Skeletal muscle satellite cell (primary cell): Measurements from ENCODE around the gene CASP9.

ENCODE experiments used
- H3K27me3 ChIP-seq: 2 replicates; pipeline ENCODE4 v1.7.0; 2013; ENCODE audit warnings: low read length; ENCODE audit not compliant: control insufficient read depth, insufficient read depth
- H3K36me3 ChIP-seq: 2 replicates; pipeline ENCODE4 v1.7.0; 2013; ENCODE audit warnings: mild to moderate bottlenecking, control low read depth, low read length; ENCODE audit not compliant: insufficient read depth
- H3K4me1 ChIP-seq: 2 replicates; pipeline ENCODE4 v1.7.0; 2013; ENCODE audit warnings: low read length; ENCODE audit not compliant: control insufficient read depth, insufficient read depth
- H3K4me2 ChIP-seq: 2 replicates; pipeline ENCODE4 v1.7.0; 2013; ENCODE audit warnings: mild to moderate bottlenecking, low read length
- H3K4me3 ChIP-seq: 2 replicates; pipeline ENCODE4 v1.7.0; 2013; ENCODE audit warnings: low read length
- H3K9ac ChIP-seq: 2 replicates; pipeline ENCODE4 v1.7.0; 2013; ENCODE audit warnings: mild to moderate bottlenecking, low read depth, low read length, moderate library complexity
- H3K9me3 ChIP-seq: replicated peaks from 2 replicates; pipeline ENCODE4 v1.7.0; 2013; ENCODE audit warnings: mild to moderate bottlenecking, control low read depth, low read length

Gene CASP9

DNA sequence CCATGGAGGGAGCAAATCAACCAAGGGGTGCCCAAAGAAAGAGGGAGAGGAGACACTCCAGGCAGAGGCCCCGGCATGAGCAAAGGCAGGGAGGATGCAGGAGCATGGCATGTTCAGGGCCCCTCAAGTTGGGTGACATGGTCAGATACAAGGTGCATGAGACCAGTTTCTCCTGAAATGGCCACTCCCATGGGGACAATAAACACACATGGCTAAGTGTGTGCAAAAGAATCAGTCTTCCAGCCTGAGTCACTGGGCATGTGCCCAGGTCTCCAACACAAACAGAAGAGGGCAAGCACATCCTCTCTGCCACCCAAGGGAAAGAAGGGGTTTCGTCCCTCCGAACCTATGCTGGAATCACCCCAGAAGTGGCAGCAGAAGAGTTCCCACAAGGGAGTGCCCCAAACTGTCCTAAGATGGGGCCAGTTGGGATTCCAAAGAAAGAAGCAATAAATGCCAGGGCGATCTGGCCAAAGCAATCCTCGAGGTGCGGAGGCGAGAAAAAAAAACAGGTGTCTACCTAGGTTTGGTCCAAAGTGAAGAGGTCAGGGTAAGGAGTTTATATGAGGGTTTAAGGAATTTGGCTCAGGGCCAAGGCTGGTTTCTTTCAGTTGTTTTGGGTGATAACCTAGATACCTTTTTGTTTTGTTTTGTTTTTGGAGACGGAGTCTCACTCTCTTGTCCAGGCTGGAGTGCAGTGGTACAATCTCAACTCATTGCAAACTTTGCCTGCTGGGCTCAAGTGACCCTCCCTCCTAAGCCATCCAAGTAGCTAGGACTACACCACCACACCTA, 13.2 kb downstream of the CASP9 start:
- Histone ChIP-seq H3K4me1 (peaks cover 13% of the 10 kb centered on the region), H3K9me3 (no peaks in the 10 kb centered on the region), H3K36me3 (peaks cover 5% of the 10 kb centered on the region), H3K4me3 (no peak overlapping the region), H3K27me3 (no peaks in the 10 kb centered on the region), H3K9ac (no peak overlapping the region), H3K4me2 (no peak overlapping the region)

DNA sequence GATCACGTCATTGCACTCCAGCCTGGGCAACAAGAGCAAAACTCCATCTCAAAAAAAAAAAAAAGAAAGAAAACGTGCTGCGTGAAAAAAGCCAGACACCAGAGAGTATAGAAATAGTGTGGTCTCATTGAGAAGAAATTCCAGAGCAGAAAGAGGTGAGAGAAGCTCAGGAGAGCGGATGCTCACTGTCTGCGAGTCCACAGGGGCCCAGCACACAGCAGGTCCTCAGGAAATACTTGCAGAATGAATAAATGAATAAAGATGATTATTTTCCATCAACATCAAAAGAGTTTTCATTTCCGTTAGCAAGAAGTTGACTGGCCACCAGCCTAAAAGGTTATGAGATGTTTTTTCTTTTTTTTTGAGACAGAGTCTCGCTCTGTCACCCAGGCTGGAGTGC, 14.4 kb downstream of the CASP9 start:
- Histone ChIP-seq H3K4me1 (peaks cover 8% of the 10 kb centered on the region), H3K9me3 (no peaks in the 10 kb centered on the region), H3K36me3 (peaks cover 5% of the 10 kb centered on the region), H3K27me3 (no peaks in the 10 kb centered on the region), H3K9ac (no peak overlapping the region), H3K4me2 (no peak overlapping the region), H3K4me3 (no peak overlapping the region)

DNA sequence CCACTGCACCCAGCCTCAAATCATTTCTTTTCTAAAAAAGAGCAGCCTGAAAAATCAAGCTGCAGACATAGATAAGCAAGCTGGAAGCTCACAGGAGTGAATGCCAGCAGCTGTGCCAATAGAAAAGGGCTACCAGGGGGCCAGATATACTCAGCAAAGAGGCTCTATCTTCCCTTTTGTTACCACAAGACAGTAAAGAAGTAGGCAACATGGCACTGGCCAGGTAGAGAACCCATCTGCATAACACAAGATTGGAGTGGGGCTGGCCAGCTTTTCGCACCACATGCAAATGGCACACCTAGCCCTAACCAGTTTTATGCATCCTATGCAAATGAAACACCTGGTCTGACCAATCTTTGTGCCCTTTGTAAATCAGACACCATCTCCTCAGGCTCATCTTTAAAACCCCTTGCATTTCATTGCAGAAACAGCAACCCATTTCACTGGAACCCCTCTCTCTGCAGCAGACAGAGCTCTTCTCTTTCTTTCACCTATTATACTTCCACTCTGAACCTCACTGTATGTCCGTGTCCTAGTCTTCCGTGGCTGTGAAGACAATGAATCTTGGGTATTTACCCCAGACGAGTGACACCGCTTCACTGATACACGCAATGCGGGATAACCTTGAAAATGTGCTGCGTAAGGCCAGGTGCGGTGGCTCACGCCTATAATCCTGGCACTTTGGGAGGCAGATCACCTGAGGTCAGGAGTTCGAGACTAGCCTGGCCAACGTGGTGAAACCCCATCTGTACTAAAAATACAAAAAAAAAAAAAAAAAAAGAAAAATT, 15.1 kb downstream of the CASP9 start:
- Histone ChIP-seq H3K4me2 (no peak overlapping the region), H3K36me3 (peaks cover 5% of the 10 kb centered on the region), H3K4me3 (no peak overlapping the region), H3K9ac (no peak overlapping the region), H3K9me3 (no peaks in the 10 kb centered on the region), H3K27me3 (no peaks in the 10 kb centered on the region), H3K4me1 (peaks cover 8% of the 10 kb centered on the region)

- no peak overlapping the region for H3K4me2 ChIP-seq
- no peaks in the 10 kb centered on the region for H3K27me3 ChIP-seq
- H3K4me3 ChIP-seq: no peak overlapping the region
- H3K36me3 ChIP-seq: peaks cover 5% of the 10 kb centered on the region
- H3K9me3 ChIP-seq: no peaks in the 10 kb centered on the region
- H3K4me1 ChIP-seq: peaks cover 8% of the 10 kb centered on the region
- H3K9ac ChIP-seq: no peak overlapping the region
Observed at GRCh38 chr1:15507278-15507677, 16.7 kb downstream of the CASP9 start.

DNA sequence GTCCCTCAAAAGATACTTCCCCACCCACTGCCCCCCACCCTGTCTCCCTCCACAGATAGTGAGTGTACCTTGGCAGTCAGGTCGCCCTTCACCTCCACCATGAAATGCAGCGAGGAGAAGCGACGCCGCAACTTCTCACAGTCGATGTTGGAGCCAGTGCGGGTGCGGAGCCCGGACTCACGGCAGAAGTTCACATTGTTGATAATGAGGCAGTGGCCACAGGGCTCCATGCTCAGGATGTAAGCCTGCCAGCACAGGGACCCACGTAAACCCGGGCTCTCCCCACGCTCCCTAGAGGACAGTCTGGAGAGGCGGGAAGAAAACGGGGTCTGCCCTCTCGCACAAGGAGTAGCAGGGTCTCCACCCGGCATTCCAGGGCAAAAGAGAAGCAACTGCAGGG, 17.2 kb downstream of the CASP9 start:
- no peaks in the 10 kb centered on the region for H3K27me3 ChIP-seq
- no peak overlapping the region for H3K9ac ChIP-seq
- no peak overlapping the region for H3K4me3 ChIP-seq
- H3K4me1 ChIP-seq: peaks cover 8% of the 10 kb centered on the region
- no peak overlapping the region for H3K4me2 ChIP-seq
- H3K36me3 ChIP-seq: peaks cover under 1% of the 10 kb centered on the region
- H3K9me3 ChIP-seq: no peaks in the 10 kb centered on the region

DNA sequence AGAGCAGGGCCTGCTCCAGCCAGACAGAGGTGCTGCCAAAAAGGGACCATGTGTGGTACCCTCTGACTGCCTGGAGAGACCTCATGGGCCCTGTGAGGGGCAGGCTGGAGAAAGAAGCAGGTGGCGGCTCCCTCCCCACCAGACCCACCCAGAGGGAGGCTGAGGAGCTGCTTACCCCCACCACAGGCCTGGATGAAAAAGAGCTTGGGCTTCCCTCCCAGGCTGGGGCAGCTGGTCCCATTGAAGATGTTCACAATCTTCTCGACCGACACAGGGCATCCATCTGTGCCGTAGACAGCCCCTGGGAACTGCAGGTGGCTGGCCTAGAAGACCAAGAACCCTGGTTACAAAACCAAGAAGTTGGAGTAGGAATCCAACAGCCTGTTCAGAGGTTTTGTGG, 19.6 kb downstream of the CASP9 start:
- Histone ChIP-seq H3K4me1 (no peaks in the 10 kb centered on the region), H3K4me2 (no peak overlapping the region), H3K27me3 (no peaks in the 10 kb centered on the region), H3K36me3 (no peaks in the 10 kb centered on the region), H3K9ac (no peak overlapping the region), H3K9me3 (no peaks in the 10 kb centered on the region), H3K4me3 (no peak overlapping the region)

GRCh38 chr1:15501208-15502032, 22.6 kb downstream of the CASP9 start:
- Histone ChIP-seq H3K36me3 (no peaks in the 10 kb centered on the region), H3K9me3 (no peaks in the 10 kb centered on the region), H3K27me3 (no peaks in the 10 kb centered on the region), H3K4me3 (no peak overlapping the region), H3K4me2 (no peak overlapping the region), H3K9ac (no peak overlapping the region), H3K4me1 (no peaks in the 10 kb centered on the region)

DNA sequence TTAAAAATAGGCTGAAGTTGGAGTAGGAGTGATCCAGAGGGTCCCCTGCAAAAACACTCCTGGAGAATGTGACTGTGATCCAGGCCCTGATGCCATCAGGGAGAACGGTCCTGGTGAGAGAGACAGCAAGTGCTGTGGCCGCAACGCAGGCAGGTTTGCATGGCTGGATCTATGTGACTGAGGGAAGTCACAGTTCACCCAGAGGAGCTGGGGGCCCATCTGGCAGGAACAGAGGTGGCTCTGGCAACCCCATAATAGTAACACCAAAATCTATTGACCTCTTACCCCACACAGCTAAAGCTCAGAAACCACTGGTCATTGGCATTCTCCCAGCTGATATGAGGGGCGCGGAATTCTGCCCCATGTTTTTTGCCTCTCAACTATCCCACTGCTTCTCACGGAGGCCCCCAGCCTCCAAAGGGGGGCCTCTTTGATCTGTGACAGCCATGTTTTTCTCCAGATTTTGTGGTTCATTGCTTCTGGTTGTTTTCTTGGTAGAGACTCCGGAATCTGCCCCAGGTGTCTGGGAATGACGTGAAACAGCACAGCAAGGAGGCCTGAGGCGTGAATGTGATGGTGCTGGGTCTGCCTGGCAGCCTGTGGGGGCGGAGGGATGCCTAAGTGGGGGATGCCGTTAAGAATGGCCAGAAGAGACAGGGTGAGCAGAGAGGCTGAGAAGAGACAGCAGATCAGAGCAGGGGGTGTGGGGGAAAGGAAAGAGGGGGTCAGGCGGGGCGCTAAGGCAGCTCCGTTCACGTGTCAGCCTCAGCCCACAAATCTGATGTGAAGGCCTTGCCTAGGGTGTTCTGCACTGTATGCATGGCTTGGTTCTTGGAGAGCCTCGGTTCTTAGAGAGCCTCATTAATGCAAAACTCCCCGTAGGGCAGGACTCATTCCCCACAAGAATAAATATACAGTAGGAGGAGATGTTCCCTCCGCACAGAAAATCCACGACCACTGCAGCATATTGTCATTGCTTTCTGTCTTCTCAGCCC, 23.5 kb downstream of the CASP9 start:
- Histone ChIP-seq H3K4me1 (no peaks in the 10 kb centered on the region), H3K4me2 (no peak overlapping the region), H3K9me3 (no peaks in the 10 kb centered on the region), H3K9ac (no peak overlapping the region), H3K36me3 (no peaks in the 10 kb centered on the region), H3K27me3 (no peaks in the 10 kb centered on the region), H3K4me3 (no peak overlapping the region)

- H3K9me3 ChIP-seq: no peaks in the 10 kb centered on the region
- H3K4me1 ChIP-seq: no peaks in the 10 kb centered on the region
- no peak overlapping the region for H3K4me3 ChIP-seq
- H3K4me2 ChIP-seq: no peak overlapping the region
- no peaks in the 10 kb centered on the region for H3K27me3 ChIP-seq
- no peaks in the 10 kb centered on the region for H3K36me3 ChIP-seq
- H3K9ac ChIP-seq: no peak overlapping the region
Observed at GRCh38 chr1:15493869-15494390, 30.1 kb downstream of the CASP9 start.

DNA sequence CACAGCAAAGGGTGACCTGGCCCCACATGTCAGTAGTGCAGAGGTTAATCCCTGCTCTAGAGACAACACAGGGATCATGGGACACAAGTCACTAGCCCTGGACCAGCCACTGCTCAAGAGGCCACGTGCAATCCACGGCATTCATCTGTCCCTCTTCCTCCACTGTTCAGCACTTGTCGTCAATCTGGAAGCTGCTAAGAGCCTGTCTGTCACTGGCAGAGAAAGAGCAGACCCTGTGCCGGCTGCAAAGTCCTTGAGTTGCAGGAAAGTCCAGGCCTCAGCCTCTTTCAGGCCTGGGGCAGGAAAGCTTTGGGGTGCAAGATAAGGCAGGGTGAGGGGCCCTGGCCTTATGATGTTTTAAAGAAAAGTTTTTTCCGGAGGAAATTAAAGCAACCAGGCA, 31.4 kb downstream of the CASP9 start:
- H3K4me3 ChIP-seq: no peak overlapping the region

More for the DNA sequence above, 31.4 kb downstream of the CASP9 start:
- Histone ChIP-seq H3K27me3 (no peaks in the 10 kb centered on the region), H3K36me3 (no peaks in the 10 kb centered on the region), H3K4me1 (no peaks in the 10 kb centered on the region), H3K9ac (no peak overlapping the region), H3K9me3 (no peaks in the 10 kb centered on the region), H3K4me2 (no peak overlapping the region)
